ENCODE measurements around the gene STAMBP.

DNA sequence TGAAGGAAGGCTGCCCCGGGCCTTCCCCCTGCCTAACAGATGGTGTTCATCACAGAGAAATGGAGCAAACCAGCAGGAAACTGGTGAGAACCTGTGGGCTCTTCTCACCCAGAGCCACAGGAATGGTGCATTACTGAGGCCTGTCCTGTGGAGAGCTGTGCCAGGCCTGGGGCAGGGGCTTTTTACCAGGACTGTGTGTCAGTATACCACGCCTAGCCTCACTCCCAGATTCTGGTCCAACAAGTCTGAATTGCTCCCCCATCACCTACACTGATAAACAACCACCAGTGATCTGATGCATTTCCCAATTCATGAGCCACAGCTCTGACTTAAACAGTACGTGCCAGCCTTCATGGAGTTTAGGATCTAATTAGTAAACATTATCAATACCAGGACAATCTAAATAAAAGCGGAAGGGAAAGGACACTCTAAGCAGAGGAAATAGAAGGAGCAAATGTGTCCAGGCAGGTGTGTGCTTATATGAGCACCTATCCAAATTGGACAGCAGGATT lies 89.0 kb downstream of the STAMBP start:
- TF ChIP-seq, protein P1, sequence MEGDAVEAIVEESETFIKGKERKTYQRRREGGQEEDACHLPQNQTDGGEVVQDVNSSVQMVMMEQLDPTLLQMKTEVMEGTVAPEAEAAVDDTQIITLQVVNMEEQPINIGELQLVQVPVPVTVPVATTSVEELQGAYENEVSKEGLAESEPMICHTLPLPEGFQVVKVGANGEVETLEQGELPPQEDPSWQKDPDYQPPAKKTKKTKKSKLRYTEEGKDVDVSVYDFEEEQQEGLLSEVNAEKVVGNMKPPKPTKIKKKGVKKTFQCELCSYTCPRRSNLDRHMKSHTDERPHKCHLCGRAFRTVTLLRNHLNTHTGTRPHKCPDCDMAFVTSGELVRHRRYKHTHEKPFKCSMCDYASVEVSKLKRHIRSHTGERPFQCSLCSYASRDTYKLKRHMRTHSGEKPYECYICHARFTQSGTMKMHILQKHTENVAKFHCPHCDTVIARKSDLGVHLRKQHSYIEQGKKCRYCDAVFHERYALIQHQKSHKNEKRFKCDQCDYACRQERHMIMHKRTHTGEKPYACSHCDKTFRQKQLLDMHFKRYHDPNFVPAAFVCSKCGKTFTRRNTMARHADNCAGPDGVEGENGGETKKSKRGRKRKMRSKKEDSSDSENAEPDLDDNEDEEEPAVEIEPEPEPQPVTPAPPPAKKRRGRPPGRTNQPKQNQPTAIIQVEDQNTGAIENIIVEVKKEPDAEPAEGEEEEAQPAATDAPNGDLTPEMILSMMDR (IDR thresholded peaks at IDR 0.05): no peak
- no peak for TF ChIP-seq POLR2A (IDR thresholded peaks at IDR 0.05)
